ENCODE results near the gene CATSPER2. TPM values are rescaled to one million over a fixed set of nuclear protein-coding genes. Genes with fewer than 3 reads are reported as not detected.

CATSPER2 gene

Small RNA genes within 50 kb of the gene (small RNA-seq; reads per million reads assigned to genes)
- gene PDIA3P2 (not detected), gene RNU6-554P (not detected), gene RNU6-610P (not detected)
